PC-9 (cell line): Measurements from ENCODE around the gene PALLD. TPM values are rescaled to one million over a fixed set of nuclear protein-coding genes. Genes with fewer than 3 reads are reported as not detected.

Experiments used
- BruUV-seq: library from RNA; stranded (reverse); fragments of 400-500 nt; replicated peaks from 2 replicates; lab custom pipeline; 2021; lab: Mats Ljungman, UMichigan
- CTCF ChIA-PET: fragments of 300-600 bp; sonication (Branson Sonifier 250); formaldehyde crosslinking; loops from one replicate; lab custom pipeline; 2022; ENCODE audit warnings: antibody characterized with exemption; lab: Charles Lee
- POLR2A ChIA-PET: fragments of 300-600 bp; sonication (Branson Sonifier 250); formaldehyde crosslinking; loops from one replicate; lab custom pipeline; 2022; ENCODE audit warnings: antibody characterized with exemption; ENCODE audit not compliant: unreplicated experiment; lab: Charles Lee
- DNase-seq, 2 experiments: peaks; one replicate each; pipeline versions ENCODE4 v3.0.0 to v3.0.0-alpha.2; 2015 to 2022; ENCODE audit warnings: mixed read lengths in 1 of 2
- H2AFZ ChIP-seq: fragments of 200-600 bp; sonication (generic); 2 replicates; pipeline ENCODE4 v1.8.1; 2017; ENCODE audit warnings: antibody characterized with exemption
- H3F3A ChIP-seq: fragments of 200-600 bp; sonication (generic); 2 replicates; pipeline ENCODE4 v1.8.1; 2017; ENCODE audit warnings: antibody characterized with exemption, mild to moderate bottlenecking, low read depth; ENCODE audit not compliant: insufficient read depth
- H3K27ac ChIP-seq: fragments of 200-600 bp; sonication (generic); 2 replicates; pipeline ENCODE4 v1.6.1; 2016; ENCODE audit warnings: mixed run types
- H3K27me3 ChIP-seq: fragments of 200-600 bp; sonication (generic); 2 replicates; pipeline ENCODE4 v1.6.1; 2016; ENCODE audit warnings: low read depth, mixed run types; ENCODE audit not compliant: insufficient read depth
- H3K36me3 ChIP-seq: fragments of 200-600 bp; sonication (generic); 2 replicates; pipeline ENCODE4 v1.6.1; 2016; ENCODE audit warnings: low read depth, mixed run types
- H3K4me1 ChIP-seq: fragments of 200-600 bp; sonication (generic); replicated peaks from 2 replicates; pipeline ENCODE4 v1.6.1; 2016; ENCODE audit warnings: mixed run types; ENCODE audit not compliant: insufficient read depth
- H3K4me2 ChIP-seq: fragments of 200-600 bp; sonication (generic); 2 replicates; pipeline ENCODE4 v1.6.1; 2017; ENCODE audit warnings: mixed run types
- H3K4me3 ChIP-seq: fragments of 200-600 bp; sonication (generic); 2 replicates; pipeline ENCODE4 v1.6.1; 2016; ENCODE audit warnings: mixed run types
- H3K79me2 ChIP-seq: fragments of 200-600 bp; sonication (generic); 2 replicates; pipeline ENCODE4 v1.6.1; 2017; ENCODE audit warnings: low read depth, mixed run types
- H3K9me2 ChIP-seq: fragments of 200-600 bp; sonication (generic); 2 replicates; pipeline ENCODE4 v1.8.1; 2017; ENCODE audit warnings: mild to moderate bottlenecking; ENCODE audit not compliant: insufficient read depth
- H3K9me3 ChIP-seq: fragments of 200-600 bp; sonication (generic); 2 replicates; pipeline ENCODE4 v1.8.1; 2016; ENCODE audit warnings: low read depth; ENCODE audit not compliant: insufficient read depth
- H4K20me1 ChIP-seq: fragments of 200-600 bp; sonication (generic); 2 replicates; pipeline ENCODE4 v1.8.1; 2017; ENCODE audit not compliant: insufficient read depth
- EZH2 ChIP-seq: fragments of 200-600 bp; sonication (generic); IDR thresholded peaks from 2 replicates; pipeline ENCODE4 v1.8.0; 2017; ENCODE audit warnings: antibody characterized with exemption, low read depth
- intact Hi-C: fragments of 100-400 bp; cut with micrococcal nuclease; formaldehyde crosslinking; loops from one replicate; pipeline ENCODE4 v1.10.0; 2022; ENCODE audit not compliant: unreplicated experiment
- total RNA-seq: library from RNA; stranded (reverse); gene quantifications from 2 replicates; pipeline ENCODE4 v1.2.3, GENCODE V29; 2021
- TF ChIP-seq, protein P1 (sequence below): fragments of 200-600 bp; sonication (generic); conservative IDR thresholded peaks from 2 replicates; pipeline ENCODE4 v1.6.1; 2017; ENCODE audit warnings: mixed run types, antibody characterized with exemption, mild to moderate bottlenecking, moderate library complexity

Gene PALLD
- total RNA-seq, 1 experiment from 2014 or later: 156 TPM

DNA sequence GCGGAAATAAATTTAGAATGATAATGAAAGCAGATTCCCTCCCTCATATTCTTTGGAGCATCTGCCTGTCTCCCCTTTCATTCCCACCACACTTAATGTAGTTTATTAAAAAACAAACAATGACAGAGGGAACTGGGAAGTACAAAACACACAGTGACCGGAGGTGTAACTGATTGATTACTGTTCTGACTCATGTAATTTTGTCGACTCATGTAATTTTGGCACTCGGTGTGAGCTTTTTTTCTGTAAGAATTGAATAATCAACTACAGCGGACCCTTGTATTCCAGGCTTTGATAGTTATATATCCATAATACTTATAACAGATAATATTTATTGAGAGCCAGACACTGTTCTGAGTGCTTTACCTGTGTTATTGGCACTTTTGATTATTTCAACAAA is 110.4 kb downstream of the PALLD start:
- no peaks in the 10 kb centered on the region; the same call in 1 of the 2 replicates for H3K79me2 ChIP-seq
- ChIA-PET POLR2A (no interaction called here), CTCF (no interaction called here)
- H3F3A ChIP-seq: peaks cover 10% of the 10 kb centered on the region
- H3K27me3 ChIP-seq: no peaks in the 10 kb centered on the region
- intact Hi-C loops: no loop called here
- no peak overlapping the region for H3K27ac ChIP-seq
- H3K4me3 ChIP-seq: no peak overlapping the region
- no peaks in the 10 kb centered on the region for H3K9me2 ChIP-seq
- peaks cover 38% of the 10 kb centered on the region for H3K4me1 ChIP-seq
- 0 out of 2 replicates have a peak, but pooled peaks cover 8% of the 10 kb centered on the region for H3K9me3 ChIP-seq
- no peak for DNase-seq
- H4K20me1 ChIP-seq: no peaks in the 10 kb centered on the region
- no peaks in the 10 kb centered on the region for H3K36me3 ChIP-seq
- TF ChIP-seq EZH2: no peak
- TF ChIP-seq, protein P1, sequence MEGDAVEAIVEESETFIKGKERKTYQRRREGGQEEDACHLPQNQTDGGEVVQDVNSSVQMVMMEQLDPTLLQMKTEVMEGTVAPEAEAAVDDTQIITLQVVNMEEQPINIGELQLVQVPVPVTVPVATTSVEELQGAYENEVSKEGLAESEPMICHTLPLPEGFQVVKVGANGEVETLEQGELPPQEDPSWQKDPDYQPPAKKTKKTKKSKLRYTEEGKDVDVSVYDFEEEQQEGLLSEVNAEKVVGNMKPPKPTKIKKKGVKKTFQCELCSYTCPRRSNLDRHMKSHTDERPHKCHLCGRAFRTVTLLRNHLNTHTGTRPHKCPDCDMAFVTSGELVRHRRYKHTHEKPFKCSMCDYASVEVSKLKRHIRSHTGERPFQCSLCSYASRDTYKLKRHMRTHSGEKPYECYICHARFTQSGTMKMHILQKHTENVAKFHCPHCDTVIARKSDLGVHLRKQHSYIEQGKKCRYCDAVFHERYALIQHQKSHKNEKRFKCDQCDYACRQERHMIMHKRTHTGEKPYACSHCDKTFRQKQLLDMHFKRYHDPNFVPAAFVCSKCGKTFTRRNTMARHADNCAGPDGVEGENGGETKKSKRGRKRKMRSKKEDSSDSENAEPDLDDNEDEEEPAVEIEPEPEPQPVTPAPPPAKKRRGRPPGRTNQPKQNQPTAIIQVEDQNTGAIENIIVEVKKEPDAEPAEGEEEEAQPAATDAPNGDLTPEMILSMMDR: no peak
- H3K4me2 ChIP-seq: no peak overlapping the region
- H2AFZ ChIP-seq: no peak overlapping the region
- no TSS peak for BruUV-seq

- no TSS peak for BruUV-seq
- intact Hi-C loops: no loop called here
- H3K4me3 ChIP-seq: no peak overlapping the region
- H3K36me3 ChIP-seq: no peaks in the 10 kb centered on the region
- no peaks in the 10 kb centered on the region for H4K20me1 ChIP-seq
- DNase-seq: no peak
- TF ChIP-seq EZH2: no peak
- TF ChIP-seq, protein P1: no peak
- H3F3A ChIP-seq: peaks cover 10% of the 10 kb centered on the region
- no peak overlapping the region for H2AFZ ChIP-seq
- no peaks in the 10 kb centered on the region for H3K27me3 ChIP-seq
- no peaks in the 10 kb centered on the region; the same call in 1 of the 2 replicates for H3K79me2 ChIP-seq
- CTCF ChIA-PET: no interaction called here
- H3K4me1 ChIP-seq: peaks cover 35% of the 10 kb centered on the region
- POLR2A ChIA-PET: no interaction called here
- no peaks in the 10 kb centered on the region for H3K9me2 ChIP-seq
- H3K27ac ChIP-seq: no peak overlapping the region
- 0 out of 2 replicates have a peak, but pooled peaks cover 8% of the 10 kb centered on the region for H3K9me3 ChIP-seq
- H3K4me2 ChIP-seq: no peak overlapping the region
Measured at GRCh38 chr4:168608771-168609170, 111.9 kb downstream of the PALLD start.

GRCh38 chr4:168609369-168609768 is 112.5 kb downstream of the PALLD start:
- POLR2A ChIA-PET: no interaction called here
- no TSS peak for BruUV-seq
- Histone ChIP-seq H3K36me3 (no peaks in the 10 kb centered on the region), H2AFZ (no peak overlapping the region), H4K20me1 (no peaks in the 10 kb centered on the region), H3K9me3 (0 out of 2 replicates have a peak, but pooled peaks cover 6% of the 10 kb centered on the region), H3K27me3 (no peaks in the 10 kb centered on the region), H3K4me2 (no peak overlapping the region), H3K4me3 (no peak overlapping the region), H3K4me1 (peaks cover 29% of the 10 kb centered on the region), H3F3A (peaks cover 10% of the 10 kb centered on the region), H3K27ac (no peak overlapping the region), H3K79me2 (no peaks in the 10 kb centered on the region; the same call in 1 of the 2 replicates), H3K9me2 (no peaks in the 10 kb centered on the region)
- DNase-seq: no peak
- intact Hi-C loops: no loop called here
- CTCF ChIA-PET: no interaction called here
- TF ChIP-seq, protein P1: no peak
- no peak for TF ChIP-seq EZH2
